Astrocyte of the cerebellum (primary cell): ENCODE results near the gene ZCCHC3.

Experiments used
- DNase-seq: peaks from one replicate; pipeline ENCODE4 v3.0.0-alpha.2; 2011; ENCODE audit warnings: low read depth
- H3K4me3 ChIP-seq: 2 replicates; pipeline ENCODE4 v1.5.1; 2011; ENCODE audit warnings: mild to moderate bottlenecking, low read depth, low read length, moderate library complexity
- CTCF ChIP-seq: IDR thresholded peaks from 2 replicates; pipeline ENCODE4 v1.5.1; 2012; ENCODE audit warnings: low read length, low read depth, moderate library complexity, mild to moderate bottlenecking; ENCODE audit errors: missing control alignments
- in situ Hi-C: cut with HindIII; loops from 2 replicates; pipeline ENCODE4 v1.10.0; 2017; ENCODE audit warnings: low sequenced_read_pairs

ZCCHC3 gene

GRCh38 chr20:324177-325044, 27.0 kb downstream of the ZCCHC3 start:
- in situ Hi-C loops, result no loop called here
- H3K4me3 ChIP-seq, result peak overlapping the region; percentile 86
- no peak for DNase-seq
- peak; percentile 37 for TF ChIP-seq CTCF

- DNase-seq, result peak; percentile 63
- peak within 1 kb of the TSS; percentile 86 for H3K4me3 ChIP-seq
- no peak for TF ChIP-seq CTCF
- in situ Hi-C loops, result no loop called here
Measured at GRCh38 chr20:325045-325888, 27.9 kb downstream of the ZCCHC3 start, which contains the start of gene SOX12. SOX12 (plus strand) TSS chr20:325552; CDS start chr20:325925, 373 bp downstream.

- H3K4me3 ChIP-seq, result peak overlapping the region; percentile 86
- no peak for DNase-seq
- in situ Hi-C loops, result no loop called here
Measured at GRCh38 chr20:325889-326644, 28.7 kb downstream of the ZCCHC3 start.

GRCh38 chr20:326645-327185, 29.3 kb downstream of the ZCCHC3 start:
- peak overlapping the region; percentile 86 for H3K4me3 ChIP-seq
- no peak for DNase-seq
- in situ Hi-C loops, result no loop called here

More at GRCh38 chr20:325889-326644, 28.7 kb downstream of the ZCCHC3 start:
- no peak for TF ChIP-seq CTCF

GRCh38 chr20:327186-328026, 30.0 kb downstream of the ZCCHC3 start:
- peak overlapping the region; percentile 86 for H3K4me3 ChIP-seq
- in situ Hi-C loops, result no loop called here
- peak; percentile 72 for DNase-seq
- no peak for TF ChIP-seq CTCF

More at GRCh38 chr20:326645-327185, 29.3 kb downstream of the ZCCHC3 start:
- no peak for TF ChIP-seq CTCF
